ENCODE measurements around the gene RBAK. TPM values are rescaled to one million over a fixed set of nuclear protein-coding genes. Genes with fewer than 3 reads are reported as not detected.
A peak's percentile ranks its signal among the peaks of the same experiment; 100 is the strongest.
"Not testable (repeated sequence)": the region's sequence is repeated elsewhere in the genome, so short reads cannot be mapped to it uniquely, and the experiment has no call there.

Gene RBAK
- 4.9 and 6.2 TPM in 2 replicates for total RNA-seq

- peak; percentile 85 to 87 for DNase-seq (ENCODE audit: low read depth in 2 of 2)
Measured at GRCh38 chr7:5045558-5046396, at the start of gene RBAK. TSS of gene RBAK (plus strand) at chr7:5045860. CDS start at chr7:5048077, 2,217 bp downstream.

- DNase-seq (ENCODE audit: low read depth in 2 of 2), result no peak
Measured at GRCh38 chr7:4996696-4997222, 48.9 kb upstream of the RBAK start.

DNA sequence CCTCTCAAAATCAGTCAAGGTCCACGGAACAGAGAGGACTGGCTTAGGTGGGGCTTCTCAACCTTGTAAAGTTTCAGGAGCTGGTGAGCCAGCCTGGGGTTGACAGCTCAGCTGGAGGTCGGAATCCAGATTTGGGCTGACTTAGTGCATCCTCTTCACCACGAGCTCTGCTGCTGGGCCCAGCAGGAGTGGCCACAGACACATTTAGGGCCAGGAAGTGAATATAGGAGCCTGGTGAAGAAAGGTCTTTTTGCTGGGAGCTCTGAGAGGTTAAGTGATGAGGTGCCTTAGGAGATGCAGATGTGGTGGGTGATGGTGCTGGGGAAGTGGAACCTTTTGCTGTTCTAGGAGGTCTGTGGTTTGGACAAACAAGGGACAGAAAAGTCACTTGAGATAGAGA, 47.4 kb upstream of the RBAK start:
- DNase-seq (ENCODE audit: low read depth in 2 of 2), result no peak

DNA sequence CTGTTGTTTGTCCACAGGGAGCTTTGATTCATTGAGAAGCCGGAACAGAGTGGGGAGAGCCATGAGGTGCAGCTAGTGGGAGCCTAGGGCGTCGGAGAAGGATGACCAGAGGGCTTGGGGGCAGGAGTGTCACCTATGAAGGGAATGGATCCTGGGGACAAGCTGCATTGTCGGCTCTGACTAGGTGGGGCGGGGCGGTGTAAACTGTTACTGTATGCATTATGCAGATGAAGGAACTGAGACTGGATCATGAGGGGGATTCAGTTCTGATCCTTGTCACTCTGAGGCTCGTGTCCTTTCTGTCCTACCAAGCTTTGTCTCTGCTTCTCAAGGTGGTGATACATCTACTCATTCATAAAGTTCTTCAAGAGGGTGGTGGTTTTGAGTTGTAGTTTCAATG, 46.8 kb upstream of the RBAK start:
- no peak for DNase-seq (ENCODE audit: low read depth in 2 of 2)

DNA sequence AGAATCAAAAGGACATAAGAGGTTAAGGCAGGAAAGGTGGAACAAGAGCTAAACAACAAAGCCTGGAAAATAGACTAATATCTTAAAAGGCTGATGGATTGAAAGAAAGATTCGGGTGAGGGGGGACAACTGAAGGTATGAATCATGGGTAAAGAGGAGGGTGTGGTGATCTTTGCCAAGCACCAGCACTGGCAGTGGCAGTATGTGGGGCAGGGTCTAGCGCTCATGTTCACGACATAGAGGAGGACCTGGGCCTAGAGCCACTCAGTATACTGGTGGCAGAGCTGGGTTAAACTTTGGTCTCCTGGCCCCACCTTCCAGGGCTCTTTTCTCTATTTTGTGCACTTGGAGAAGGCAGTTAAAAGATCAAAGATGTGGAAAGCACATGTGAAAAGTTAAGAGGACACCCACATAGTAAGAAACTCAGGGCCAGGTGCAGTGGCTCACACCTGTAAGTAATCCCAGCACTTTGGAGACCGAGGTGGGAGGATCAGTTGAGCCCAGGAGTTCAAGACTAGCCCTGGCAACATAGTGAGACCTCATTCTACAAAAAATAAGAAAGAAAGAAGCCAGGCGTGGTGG, 46.2 kb upstream of the RBAK start:
- no peak for DNase-seq (ENCODE audit: low read depth in 2 of 2)

- DNase-seq (ENCODE audit: low read depth in 2 of 2), result no peak
Measured at GRCh38 chr7:5001003-5001402, 44.7 kb upstream of the RBAK start.

GRCh38 chr7:5001911-5002310, 43.7 kb upstream of the RBAK start:
- no peak for DNase-seq (ENCODE audit: low read depth in 2 of 2)

GRCh38 chr7:5005066-5005465, 40.6 kb upstream of the RBAK start:
- DNase-seq (ENCODE audit: low read depth in 2 of 2), result no peak

GRCh38 chr7:5012985-5013384, 32.7 kb upstream of the RBAK start:
- DNase-seq (ENCODE audit: low read depth in 2 of 2), result no peak

DNA sequence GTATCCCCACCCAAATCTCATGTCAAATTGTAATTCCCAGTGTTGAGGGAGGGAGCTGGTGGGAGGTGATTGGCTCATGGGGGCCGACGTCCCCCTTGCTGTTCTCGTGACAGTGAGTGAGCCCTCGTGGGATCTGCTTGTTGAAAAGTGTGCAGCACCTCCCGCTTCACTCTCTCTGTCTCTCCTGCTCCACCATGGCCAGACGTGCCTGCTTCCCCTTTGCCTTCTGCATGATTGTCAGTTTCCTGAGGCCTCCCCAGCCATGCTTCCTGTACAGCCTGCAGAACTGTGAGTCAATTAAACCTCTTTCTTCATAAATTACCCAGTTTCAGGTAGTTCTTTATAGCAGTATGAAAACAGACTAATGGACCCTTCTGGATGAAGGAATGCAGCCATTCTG, 29.7 kb upstream of the RBAK start:
- peak in 1 of 2 donors; percentile 29 for DNase-seq (ENCODE audit: low read depth in 2 of 2)

DNA sequence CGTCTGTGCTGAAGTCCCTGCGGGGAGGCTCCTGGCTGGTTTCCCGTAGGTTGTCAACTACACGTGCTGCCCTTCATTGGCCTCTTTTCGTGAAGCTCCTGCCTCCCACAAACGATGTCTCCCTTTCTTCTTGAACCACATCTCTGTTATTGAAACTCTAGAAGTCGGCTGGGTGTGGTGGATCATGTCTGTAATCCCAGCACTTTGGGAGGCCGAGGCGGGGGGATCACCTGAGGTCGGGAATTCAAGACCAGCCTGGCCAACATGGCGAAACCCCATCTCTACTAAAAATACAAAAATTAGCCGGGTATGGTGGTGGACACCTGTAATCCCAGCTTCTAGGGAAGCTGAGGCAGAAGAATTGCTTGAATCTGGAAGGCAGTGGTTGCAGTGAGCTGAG, 28.0 kb upstream of the RBAK start:
- not testable (repeated sequence) for DNase-seq (ENCODE audit: low read depth in 2 of 2)

DNA sequence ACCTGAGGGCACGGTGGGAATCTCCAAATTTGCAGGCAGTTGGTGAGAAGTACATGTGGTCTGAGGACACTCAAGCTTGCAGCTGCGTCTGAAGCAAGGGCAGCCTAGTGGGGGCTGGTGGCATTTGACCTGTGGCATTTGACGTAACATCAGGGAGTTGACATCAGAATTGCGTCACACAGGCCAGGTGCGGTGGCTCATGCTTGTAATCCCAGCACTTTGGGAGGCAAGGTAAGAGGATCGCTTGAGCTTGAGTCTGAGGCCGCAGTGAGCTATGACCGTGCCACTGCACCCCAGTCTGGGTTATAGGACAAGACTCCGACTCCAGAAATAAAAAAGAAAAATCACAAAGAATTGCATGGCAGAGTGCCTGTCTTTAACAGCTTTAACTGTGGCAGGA, 25.6 kb upstream of the RBAK start:
- no peak for DNase-seq (ENCODE audit: low read depth in 2 of 2)

- DNase-seq (ENCODE audit: low read depth in 2 of 2), result not testable (repeated sequence)
Measured at GRCh38 chr7:5020976-5021550, 24.6 kb upstream of the RBAK start.

DNA sequence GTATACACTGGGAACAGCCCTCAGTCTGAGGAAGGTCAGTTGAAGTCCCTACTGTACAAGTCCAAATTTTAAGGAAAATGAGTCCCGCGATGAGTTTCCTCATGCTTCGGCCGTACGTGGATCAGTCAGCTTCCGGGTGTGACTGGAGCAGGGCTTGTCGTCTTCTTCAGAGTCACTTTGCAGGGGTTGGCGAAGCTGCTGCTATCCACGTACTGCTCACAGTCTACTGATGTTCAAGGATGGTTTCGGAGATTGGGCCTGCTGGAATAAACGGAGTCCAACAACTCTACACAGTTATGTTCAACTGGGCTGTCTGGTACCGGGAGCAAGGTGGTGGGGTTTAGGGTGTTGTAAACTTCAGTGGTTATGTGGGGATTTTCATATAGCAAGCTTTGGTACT, 22.0 kb upstream of the RBAK start:
- not testable (repeated sequence) for DNase-seq (ENCODE audit: low read depth in 2 of 2)

DNA sequence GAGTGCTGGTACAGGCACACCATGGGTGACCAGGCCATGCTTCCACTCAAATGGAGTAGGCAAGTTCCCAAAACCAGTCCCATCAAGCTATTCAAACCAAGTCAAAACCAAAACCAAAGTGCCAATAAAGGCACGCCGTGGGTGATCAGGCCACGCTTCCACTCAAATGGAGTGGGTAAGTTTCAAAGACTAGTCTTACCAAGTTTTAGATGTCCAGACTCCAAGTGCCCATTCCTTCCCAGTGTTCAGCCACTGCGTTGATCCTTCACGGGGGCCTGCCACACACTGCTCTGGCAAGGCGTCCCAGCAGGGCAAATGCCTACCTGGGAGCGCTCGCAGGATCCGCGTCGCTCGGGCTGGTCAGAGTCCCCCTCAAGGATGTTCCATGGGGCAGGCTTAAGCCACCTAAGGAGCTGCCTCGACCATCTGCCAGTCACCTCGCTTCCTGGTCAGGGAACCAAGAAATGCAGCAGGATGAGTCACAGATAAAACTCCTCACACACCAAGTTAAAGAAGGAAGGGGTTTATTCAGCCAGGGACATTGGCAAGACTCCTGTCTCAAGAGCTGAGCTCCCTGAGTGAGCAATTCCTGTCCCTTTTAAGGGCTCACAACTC, 17.8 kb upstream of the RBAK start:
- DNase-seq (ENCODE audit: low read depth in 2 of 2), result not testable (repeated sequence)

- DNase-seq (ENCODE audit: low read depth in 2 of 2), result not testable (repeated sequence)
Measured at GRCh38 chr7:5033186-5033585, 12.5 kb upstream of the RBAK start.

DNA sequence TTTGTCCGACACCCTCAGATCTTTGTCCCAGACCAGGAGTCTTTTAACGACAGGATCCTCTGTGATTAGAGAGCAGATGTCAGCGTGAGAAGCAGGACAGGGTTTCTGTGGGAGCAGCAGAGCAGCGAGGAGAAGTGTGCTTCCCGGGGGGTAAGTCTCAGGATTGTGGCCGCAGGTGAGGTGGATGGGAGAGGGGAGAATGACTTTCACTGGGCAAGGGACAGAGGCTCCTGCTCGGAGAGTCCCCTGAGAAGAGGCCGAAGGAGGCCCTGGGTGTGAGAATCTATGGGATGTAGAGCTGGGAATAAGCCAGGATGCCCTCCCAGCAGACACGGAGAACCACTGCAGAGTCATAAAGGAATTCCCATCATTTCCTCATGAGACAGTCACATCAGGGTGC, 10.4 kb upstream of the RBAK start:
- DNase-seq (ENCODE audit: low read depth in 2 of 2), result no peak

- no peak for DNase-seq (ENCODE audit: low read depth in 2 of 2)
Measured at GRCh38 chr7:5036446-5036845, 9.2 kb upstream of the RBAK start.

DNA sequence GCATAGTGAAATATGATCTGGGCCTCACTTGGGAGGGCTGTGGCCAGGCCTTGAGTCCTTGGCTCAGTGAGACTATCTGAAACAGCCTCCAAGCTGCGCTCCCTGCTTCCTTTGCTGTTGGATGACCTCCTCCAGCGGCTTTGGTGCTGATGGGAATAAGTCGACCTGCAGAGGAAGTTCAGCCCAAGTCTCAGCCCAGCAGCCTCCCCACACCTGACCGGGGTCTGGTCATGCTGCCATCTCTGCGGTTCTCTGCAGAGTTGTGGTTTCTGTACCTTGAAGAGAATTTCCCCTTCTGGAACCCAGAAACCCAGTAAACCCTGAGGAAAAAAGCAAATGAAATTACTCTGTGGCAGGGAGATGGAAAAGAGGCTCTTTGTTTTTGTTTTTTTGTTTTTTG, 4.6 kb upstream of the RBAK start:
- no peak for DNase-seq (ENCODE audit: low read depth in 2 of 2)

DNA sequence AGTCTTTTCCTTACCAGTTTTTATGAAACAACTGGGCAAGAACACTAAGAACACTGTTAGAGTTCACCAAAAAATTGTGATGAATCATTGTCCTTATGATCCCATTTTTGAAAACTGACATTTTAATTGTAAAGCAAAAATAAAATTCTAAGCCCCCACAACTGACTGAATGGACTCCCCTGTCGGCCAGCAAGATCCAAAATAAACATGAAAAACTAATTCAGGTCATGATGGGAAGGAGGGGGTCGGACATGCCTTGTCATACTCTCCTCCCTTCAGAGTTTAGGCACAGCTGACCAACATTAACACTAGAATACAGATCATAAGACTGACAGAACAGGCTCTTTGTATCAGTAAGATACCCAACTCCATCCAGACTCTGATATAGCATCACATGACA, 2.0 kb upstream of the RBAK start:
- no peak for DNase-seq (ENCODE audit: low read depth in 2 of 2)

DNA sequence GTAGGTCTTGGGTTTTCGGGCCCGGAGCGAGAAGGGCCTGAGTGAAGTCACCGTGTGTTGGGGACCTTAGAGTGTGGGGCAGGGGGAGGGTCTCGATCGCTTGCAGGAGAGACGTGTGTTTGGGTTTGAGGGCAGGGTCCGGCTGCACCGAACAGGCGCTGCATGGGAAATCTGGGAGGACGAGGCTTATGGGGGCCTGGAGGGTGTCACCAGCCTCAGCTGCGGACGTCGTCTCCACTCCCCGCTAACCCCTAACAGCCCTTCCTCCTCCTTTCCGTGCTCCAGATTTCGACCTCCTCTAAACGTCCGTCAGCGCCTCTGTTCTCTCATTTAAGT, 705 bp downstream of the RBAK start:
- not testable (repeated sequence) for DNase-seq (ENCODE audit: low read depth in 2 of 2)

GRCh38 chr7:5047127-5047526, 1.5 kb downstream of the RBAK start:
- not testable (repeated sequence) for DNase-seq (ENCODE audit: low read depth in 2 of 2)

All from dermis microvascular lymphatic vessel endothelial cell (primary cell).